Urinary bladder (tissue), 4 donors: ENCODE measurements around the gene GALNT15. TPM values are rescaled to one million over a fixed set of nuclear protein-coding genes. Genes with fewer than 3 reads are reported as not detected.

Source experiments
- DNase-seq: peaks from one replicate; pipeline ENCODE4 v3.0.0-alpha.2; 2015; ENCODE audit errors: extremely low spot score
- H3K27ac ChIP-seq: one replicate; pipeline ENCODE4 v1.5.1; 2013; ENCODE audit warnings: low read depth, mild to moderate bottlenecking, moderate library complexity
- H3K36me3 ChIP-seq: one replicate; pipeline ENCODE4 v1.6.1; 2013; ENCODE audit warnings: mild to moderate bottlenecking, moderate library complexity; ENCODE audit not compliant: insufficient read depth
- H3K4me1 ChIP-seq: one replicate; pipeline ENCODE4 v1.6.1; 2013; ENCODE audit warnings: mild to moderate bottlenecking, moderate library complexity; ENCODE audit not compliant: insufficient read depth
- H3K4me3 ChIP-seq: one replicate; pipeline ENCODE4 v1.5.1; 2013; ENCODE audit warnings: low read depth, low read length
- WGBS: extraction: QIAGEN DNeasy Blood & Tissue Kit; methylation state at CpG from one replicate; pipeline ENCODE4 v1.1.7; 2013; 5-methylcytosine and 5-hydroxymethylcytosine counted together
- polyA plus RNA-seq: library from polyadenylated mRNA; stranded (reverse); fragments of 200-250 nt; gene quantifications from one replicate; pipeline ENCODE4 v1.2.3, GENCODE V29; 2013
- total RNA-seq: library from RNA; depleted of rRNA; stranded (reverse); fragments of >200 nt; gene quantifications from one replicate; pipeline ENCODE4 v1.2.3, GENCODE V29; 2014
- donor health status: healthy with polysubstance abuse.
- donor health status: healthy.

GALNT15 gene
- total and polyA plus RNA-seq, 2 donors = 6.0 to 121 TPM

- Histone ChIP-seq H3K36me3 (no peaks in the 10 kb centered on the region), H3K4me1 (no peaks in the 10 kb centered on the region), H3K27ac (no peak overlapping the region), H3K4me3 (no peak overlapping the region)
- peak; percentile 70 for DNase-seq
- WGBS = 28% methylated on average over 17 of the region's 17 CpGs
Measured at GRCh38 chr3:16247282-16248061, 73.0 kb downstream of the GALNT15 start.

DNA sequence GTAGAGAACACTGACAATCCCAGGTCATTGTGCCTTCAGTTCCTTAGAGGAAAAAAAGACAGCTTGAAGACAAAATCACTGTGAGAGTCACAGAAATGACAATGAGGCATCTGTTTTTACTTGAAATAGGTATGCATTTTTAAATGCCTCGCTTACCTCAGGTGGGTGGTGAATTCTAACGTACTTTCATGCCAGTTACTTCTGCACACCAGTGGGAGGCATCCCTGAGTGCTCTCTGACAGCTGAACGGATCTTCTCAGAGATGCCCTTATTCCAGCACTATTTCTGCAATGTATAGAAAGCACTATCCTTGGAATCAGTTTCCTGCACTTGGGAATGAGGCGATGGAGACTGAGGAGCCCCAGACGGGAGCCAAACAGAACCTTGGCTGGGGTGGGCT lies 74.1 kb downstream of the GALNT15 start:
- no peak for DNase-seq
- WGBS = 77% methylated on average over 5 of the region's 5 CpGs
- Histone ChIP-seq H3K36me3 (no peaks in the 10 kb centered on the region), H3K4me3 (no peak overlapping the region), H3K4me1 (no peaks in the 10 kb centered on the region), H3K27ac (no peak overlapping the region)

DNA sequence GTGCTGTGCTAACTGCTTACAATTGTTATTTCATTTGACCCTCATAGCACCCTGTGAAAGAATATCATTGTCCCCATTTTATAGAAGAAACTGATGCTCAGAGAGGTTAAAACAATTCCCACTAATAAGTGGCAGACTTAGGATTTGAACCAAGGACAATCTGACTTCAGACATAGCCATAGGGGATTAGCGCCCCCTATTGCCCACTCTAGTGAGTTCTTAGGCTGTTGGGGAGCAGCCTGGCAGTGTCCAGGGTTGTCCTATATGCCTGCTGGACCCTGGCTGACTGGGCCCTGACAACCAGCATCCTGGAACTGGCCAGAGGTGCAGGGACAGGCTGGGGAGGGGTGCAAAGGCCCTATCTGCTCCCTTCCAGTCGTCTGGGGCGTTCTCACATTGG lies 74.9 kb downstream of the GALNT15 start:
- no peak overlapping the region for H3K4me3 ChIP-seq
- no peaks in the 10 kb centered on the region for H3K4me1 ChIP-seq
- no peaks in the 10 kb centered on the region for H3K36me3 ChIP-seq
- WGBS = 25% methylated on average over 3 of the region's 3 CpGs
- H3K27ac ChIP-seq = no peak overlapping the region
- DNase-seq = no peak

DNA sequence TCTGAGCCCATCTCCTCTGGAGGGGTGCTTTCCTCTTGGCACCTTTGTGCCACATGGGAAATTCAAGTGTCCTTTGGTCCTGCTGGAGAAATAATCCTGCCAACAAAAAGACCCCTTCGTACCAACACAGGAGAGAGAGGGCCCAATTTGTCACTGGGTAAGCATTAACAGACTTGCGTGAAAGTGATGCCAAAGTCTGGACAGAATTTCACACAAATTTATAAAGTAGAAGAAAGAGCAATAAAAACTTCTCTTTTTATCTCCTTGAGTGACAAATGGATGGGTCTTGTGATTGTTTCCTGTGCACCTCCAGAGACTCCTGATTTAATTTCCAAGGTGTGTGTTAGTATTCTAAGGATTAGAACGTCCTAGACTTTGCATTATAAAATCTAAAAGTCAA lies 75.4 kb downstream of the GALNT15 start:
- H3K4me1 ChIP-seq = no peaks in the 10 kb centered on the region
- H3K27ac ChIP-seq = no peak overlapping the region
- WGBS = 46% methylated on average over 3 of the region's 3 CpGs
- H3K36me3 ChIP-seq = no peaks in the 10 kb centered on the region
- H3K4me3 ChIP-seq = no peak overlapping the region
- DNase-seq = no peak

DNA sequence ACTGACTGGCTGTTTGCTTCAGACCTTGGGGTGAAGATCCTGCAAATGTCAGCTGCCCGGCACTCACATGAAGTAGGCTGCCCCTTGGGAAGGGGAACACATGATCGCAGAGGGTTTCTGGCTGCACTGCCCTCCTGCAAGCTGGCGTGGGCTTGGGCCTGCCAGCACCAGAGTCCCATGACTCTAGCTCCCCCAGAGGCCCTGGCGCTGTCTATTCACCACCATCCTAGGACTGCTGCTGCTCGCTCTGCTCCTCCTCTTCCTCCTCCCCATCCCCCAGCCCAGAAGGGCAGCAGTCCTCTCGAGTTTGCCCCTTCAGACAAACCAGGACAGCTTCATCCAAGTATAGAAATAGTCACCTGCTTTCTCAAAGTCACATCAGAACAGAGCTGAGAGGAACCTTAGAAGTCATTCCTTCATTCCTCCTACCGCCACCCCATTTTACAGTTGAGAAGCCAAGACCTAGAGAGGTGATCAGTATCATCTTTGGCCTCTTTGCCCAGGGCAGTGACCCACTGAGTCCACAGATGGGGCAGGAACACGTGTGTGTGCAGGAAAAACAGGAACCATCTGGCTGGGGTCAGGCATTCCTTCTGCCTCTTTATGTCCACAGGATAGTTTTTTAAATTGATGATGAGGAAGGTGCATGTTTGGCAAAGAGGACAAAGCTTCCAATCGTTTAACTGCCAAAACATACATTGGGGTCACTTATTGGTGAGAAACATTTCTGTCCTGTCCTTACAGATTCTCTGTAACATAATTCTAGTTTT lies 77.0 kb downstream of the GALNT15 start:
- no peak overlapping the region for H3K4me3 ChIP-seq
- H3K27ac ChIP-seq = no peak overlapping the region
- H3K36me3 ChIP-seq = no peaks in the 10 kb centered on the region
- DNase-seq = no peak
- WGBS = 69% methylated on average over 9 of the region's 9 CpGs
- no peaks in the 10 kb centered on the region for H3K4me1 ChIP-seq

DNA sequence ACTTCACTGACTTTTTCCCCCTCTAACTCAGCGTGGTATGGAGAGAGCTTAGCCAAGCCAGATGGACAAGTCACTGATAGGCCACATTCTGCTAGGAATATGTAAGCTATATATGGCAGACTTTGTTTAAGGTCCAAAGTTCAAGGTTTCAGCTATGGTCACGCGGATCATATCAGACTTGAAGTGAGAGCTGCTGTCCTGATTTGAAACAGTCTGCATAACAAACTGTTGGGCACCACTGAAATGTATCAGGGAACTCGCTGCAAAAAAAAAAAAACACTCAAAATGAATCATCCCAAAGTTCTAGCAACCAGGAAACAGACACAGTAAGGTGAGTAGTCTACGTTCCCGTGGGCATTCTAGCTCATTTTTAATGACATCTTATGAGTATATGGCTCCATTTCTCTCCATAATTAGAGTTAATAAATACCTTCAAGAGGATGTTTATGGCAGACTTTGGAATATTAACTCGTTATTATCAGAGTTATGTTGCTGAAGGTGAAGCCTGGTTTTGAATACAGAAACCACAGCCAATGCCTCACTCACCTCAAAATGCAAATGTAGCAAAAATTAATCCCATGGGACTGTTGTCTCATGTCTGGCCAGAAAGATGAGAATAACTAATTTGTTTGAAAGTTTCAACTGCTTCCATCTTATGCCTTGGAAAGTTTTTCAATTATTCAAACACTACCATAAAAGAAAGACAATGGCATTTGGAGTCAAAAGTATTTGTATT lies 77.9 kb downstream of the GALNT15 start:
- 61% methylated on average over 7 of the region's 7 CpGs for WGBS
- Histone ChIP-seq H3K27ac (no peak overlapping the region), H3K36me3 (no peaks in the 10 kb centered on the region), H3K4me3 (no peak overlapping the region), H3K4me1 (no peaks in the 10 kb centered on the region)
- no peak for DNase-seq

- no peak for DNase-seq
- Histone ChIP-seq H3K4me1 (no peaks in the 10 kb centered on the region), H3K27ac (no peak overlapping the region), H3K36me3 (no peaks in the 10 kb centered on the region), H3K4me3 (no peak overlapping the region)
- WGBS = 70% methylated on average over 2 of the region's 2 CpGs
Measured at GRCh38 chr3:16252988-16253387, 78.5 kb downstream of the GALNT15 start.

DNA sequence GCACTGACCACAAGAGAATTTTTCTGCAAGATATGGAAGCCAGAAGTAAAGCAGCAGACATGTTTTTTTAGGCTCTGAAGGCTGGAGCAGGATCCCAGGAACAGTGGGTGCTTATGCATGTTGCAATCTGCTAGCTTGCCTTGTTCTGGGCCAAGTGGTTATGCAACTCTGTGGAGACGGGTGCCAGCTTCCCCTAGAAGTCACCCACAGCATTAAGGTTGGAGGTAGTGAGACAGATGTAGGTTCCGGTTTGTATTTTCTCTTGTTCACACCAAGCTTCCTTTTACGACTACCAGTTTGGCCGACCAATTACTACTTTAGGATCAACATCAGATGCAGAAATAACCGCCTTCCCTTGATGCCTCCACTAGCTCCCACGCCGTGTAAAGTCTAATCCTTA lies 79.1 kb downstream of the GALNT15 start:
- DNase-seq = no peak
- WGBS = 82% methylated on average over 7 of the region's 7 CpGs
- Histone ChIP-seq H3K36me3 (no peaks in the 10 kb centered on the region), H3K4me3 (no peak overlapping the region), H3K27ac (no peak overlapping the region), H3K4me1 (no peaks in the 10 kb centered on the region)

- DNase-seq = no peak
- 71% methylated on average over 5 of the region's 5 CpGs for WGBS
- Histone ChIP-seq H3K4me1 (no peaks in the 10 kb centered on the region), H3K27ac (no peak overlapping the region), H3K4me3 (no peak overlapping the region), H3K36me3 (no peaks in the 10 kb centered on the region)
Measured at GRCh38 chr3:16254916-16255315, 80.4 kb downstream of the GALNT15 start.

- 88% methylated on average over 3 of the region's 3 CpGs for WGBS
- DNase-seq = no peak
Measured at GRCh38 chr3:16255326-16255725, 80.8 kb downstream of the GALNT15 start.

DNA sequence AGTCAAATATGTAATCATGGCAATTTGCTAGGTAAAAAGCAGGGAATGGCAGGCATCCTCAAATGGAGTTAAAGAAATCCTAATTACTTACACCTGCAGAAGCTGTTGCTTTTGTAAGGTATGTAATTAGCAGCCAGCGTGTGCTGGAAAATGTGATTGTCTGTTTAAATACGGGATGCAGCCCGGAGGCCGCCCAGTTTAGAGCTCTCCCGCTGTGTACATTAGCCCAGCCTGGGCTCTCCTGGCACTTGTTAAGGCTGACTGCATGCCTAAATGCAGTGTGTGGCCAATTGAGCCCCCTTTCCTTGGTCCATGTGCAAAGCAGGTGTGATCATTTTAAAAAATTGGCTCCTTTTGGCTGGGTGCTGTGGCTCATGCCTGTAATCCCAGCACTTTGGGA lies 81.2 kb downstream of the GALNT15 start:
- Histone ChIP-seq H3K36me3 (no peaks in the 10 kb centered on the region), H3K27ac (no peak overlapping the region), H3K4me1 (no peaks in the 10 kb centered on the region), H3K4me3 (no peak overlapping the region)
- DNase-seq = no peak
- 79% methylated on average over 5 of the region's 5 CpGs for WGBS

More at GRCh38 chr3:16255326-16255725, 80.8 kb downstream of the GALNT15 start:
- Histone ChIP-seq H3K36me3 (no peaks in the 10 kb centered on the region), H3K27ac (no peak overlapping the region), H3K4me1 (no peaks in the 10 kb centered on the region), H3K4me3 (no peak overlapping the region)

- Histone ChIP-seq H3K4me1 (no peaks in the 10 kb centered on the region), H3K36me3 (no peaks in the 10 kb centered on the region), H3K4me3 (no peak overlapping the region), H3K27ac (no peak overlapping the region)
- no peak for DNase-seq
- WGBS = 86% methylated on average over 2 of the region's 2 CpGs
Measured at GRCh38 chr3:16257309-16257708, 82.8 kb downstream of the GALNT15 start.

DNA sequence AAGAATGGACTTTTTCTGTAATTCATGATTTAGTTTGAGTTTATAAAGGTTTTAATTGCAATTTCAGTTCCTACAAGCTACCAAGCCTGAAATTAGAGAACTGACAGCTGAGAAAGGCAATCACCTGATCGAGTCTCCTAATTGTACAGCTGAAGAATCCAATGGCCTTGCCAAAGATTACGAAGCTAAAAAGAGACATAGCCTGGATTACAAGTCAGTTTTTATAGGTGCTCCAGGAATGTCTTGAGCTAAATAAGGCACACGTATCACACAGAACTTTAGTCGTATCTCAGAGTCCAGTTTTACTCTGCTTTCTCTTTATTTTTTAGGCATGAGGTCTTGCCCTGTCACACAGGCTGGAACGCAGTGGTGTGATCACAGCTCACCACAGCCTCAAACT lies 83.7 kb downstream of the GALNT15 start:
- Histone ChIP-seq H3K36me3 (no peaks in the 10 kb centered on the region), H3K4me3 (no peak overlapping the region), H3K4me1 (no peaks in the 10 kb centered on the region), H3K27ac (no peak overlapping the region)
- 61% methylated on average over 5 of the region's 5 CpGs for WGBS
- no peak for DNase-seq

GRCh38 chr3:16258866-16259265 lies 84.4 kb downstream of the GALNT15 start:
- no peak for DNase-seq
- Histone ChIP-seq H3K4me1 (no peaks in the 10 kb centered on the region), H3K36me3 (no peaks in the 10 kb centered on the region), H3K4me3 (no peak overlapping the region), H3K27ac (no peak overlapping the region)
- 90% methylated on average over 1 of the region's 1 CpG for whole genome bisulfite sequencing
